Panc1 (cell line): ENCODE measurements around the gene NT5C1B. TPM values are rescaled to one million over a fixed set of nuclear protein-coding genes. Genes with fewer than 3 reads are reported as not detected.
A peak's percentile ranks its signal among the peaks of the same experiment; 100 is the strongest.

Experiments
- ATAC-seq: fragments of 200-7000 bp; cut with Tn5 transposase; 2 replicates; pipeline ENCODE4 v1.9.1; 2020; ENCODE audit warnings: mild to moderate bottlenecking, moderate library complexity
- BruUV-seq: library from RNA; stranded (reverse); fragments of 400-500 nt; replicated peaks from 2 replicates; lab custom pipeline; 2021; lab: Mats Ljungman, UMichigan
- CTCF ChIA-PET: fragments of 300-600 bp; sonication (Branson Sonifier 250); formaldehyde crosslinking; loops from one replicate; lab custom pipeline; 2022; ENCODE audit warnings: antibody characterized with exemption; lab: Charles Lee
- POLR2A ChIA-PET: fragments of 300-600 bp; sonication (Branson Sonifier 250); formaldehyde crosslinking; loops from one replicate; lab custom pipeline; 2022; ENCODE audit warnings: antibody characterized with exemption; lab: Charles Lee
- DNase-seq: peaks from one replicate; pipeline ENCODE4 v3.0.0-alpha.2; 2010; ENCODE audit warnings: low read depth, low spot score
- H3K27ac ChIP-seq: 2 replicates; pipeline ENCODE4 v1.5.1; 2011; ENCODE audit warnings: mild to moderate bottlenecking, low read length, inconsistent platforms
- H3K27me3 ChIP-seq: fragments of 200-500 bp; sonication (Bioruptor generic); 2 replicates; pipeline ENCODE4 v1.6.0; 2014; ENCODE audit warnings: low read length, inconsistent platforms; ENCODE audit not compliant: control insufficient read depth, insufficient read depth
- H3K36me3 ChIP-seq: fragments of 200-500 bp; sonication (Bioruptor generic); 2 replicates; pipeline ENCODE4 v1.5.1; 2014; ENCODE audit warnings: inconsistent platforms, mild to moderate bottlenecking, low read length, moderate library complexity; ENCODE audit not compliant: control insufficient read depth, insufficient read depth
- H3K4me1 ChIP-seq: 2 replicates; pipeline ENCODE4 v1.5.1; 2011; ENCODE audit warnings: inconsistent platforms, mild to moderate bottlenecking, low read length, moderate library complexity; ENCODE audit not compliant: control insufficient read depth, insufficient read depth
- H3K4me3 ChIP-seq, 2 experiments: 2 replicates each; pipeline ENCODE4 v1.5.1; 2011 to 2012; ENCODE audit warnings: low read depth in 2 of 2, low read length in 2 of 2, mild to moderate bottlenecking in 2 of 2, inconsistent platforms in 1 of 2, moderate library complexity in 1 of 2
- H3K9me3 ChIP-seq: fragments of 200-500 bp; sonication (Bioruptor generic); 2 replicates; pipeline ENCODE4 v1.5.1; 2014; ENCODE audit warnings: low read depth, mild to moderate bottlenecking, inconsistent platforms, low read length, moderate library complexity; ENCODE audit not compliant: control insufficient read depth, insufficient read depth
- CTCF ChIP-seq: fragments of 450-650 bp; IDR thresholded peaks from 2 replicates; pipeline ENCODE4 v1.5.1; 2017; ENCODE audit warnings: mild to moderate bottlenecking
- POLR2AphosphoS5 ChIP-seq: IDR thresholded peaks from 2 replicates; pipeline ENCODE4 v1.6.1; 2012; ENCODE audit warnings: mild to moderate bottlenecking, low read depth, low read length, moderate library complexity
- REST ChIP-seq, 2 experiments: IDR thresholded peaks; 2 replicates each; pipeline ENCODE4 v1.6.1; 2011 to 2012; ENCODE audit warnings: low read depth in 2 of 2, control low read depth in 1 of 2, low read length in 1 of 2, mild to moderate bottlenecking in 1 of 2, moderate library complexity in 1 of 2; ENCODE audit not compliant: insufficient read depth in 1 of 2
- SIN3A ChIP-seq: IDR thresholded peaks from 2 replicates; pipeline ENCODE4 v1.6.1; 2012; ENCODE audit warnings: low read depth, mild to moderate bottlenecking, low read length, moderate library complexity, borderline replicate concordance; ENCODE audit not compliant: insufficient read depth
- TCF7L2 ChIP-seq: IDR thresholded peaks from 2 replicates; pipeline ENCODE4 v1.6.1; 2011; ENCODE audit warnings: mild to moderate bottlenecking, low read depth, low read length, inconsistent platforms
- in situ Hi-C: cut with HindIII; loops from 2 replicates; pipeline ENCODE4 v1.10.0; 2016; ENCODE audit warnings: low sequenced_read_pairs, low pct_unique_long_range_greater_than_20kb
- intact Hi-C: fragments of 100-400 bp; cut with micrococcal nuclease; formaldehyde crosslinking; loops from one replicate; pipeline ENCODE4 v1.10.0; 2022; ENCODE audit not compliant: unreplicated experiment
- total RNA-seq: library from RNA; stranded (reverse); gene quantifications from one replicate; pipeline ENCODE4 v1.2.1, GENCODE V29; 2021; ENCODE audit not compliant: unreplicated experiment

NT5C1B gene
- total RNA-seq, 1 experiment from 2014 or later: not detected

DNA sequence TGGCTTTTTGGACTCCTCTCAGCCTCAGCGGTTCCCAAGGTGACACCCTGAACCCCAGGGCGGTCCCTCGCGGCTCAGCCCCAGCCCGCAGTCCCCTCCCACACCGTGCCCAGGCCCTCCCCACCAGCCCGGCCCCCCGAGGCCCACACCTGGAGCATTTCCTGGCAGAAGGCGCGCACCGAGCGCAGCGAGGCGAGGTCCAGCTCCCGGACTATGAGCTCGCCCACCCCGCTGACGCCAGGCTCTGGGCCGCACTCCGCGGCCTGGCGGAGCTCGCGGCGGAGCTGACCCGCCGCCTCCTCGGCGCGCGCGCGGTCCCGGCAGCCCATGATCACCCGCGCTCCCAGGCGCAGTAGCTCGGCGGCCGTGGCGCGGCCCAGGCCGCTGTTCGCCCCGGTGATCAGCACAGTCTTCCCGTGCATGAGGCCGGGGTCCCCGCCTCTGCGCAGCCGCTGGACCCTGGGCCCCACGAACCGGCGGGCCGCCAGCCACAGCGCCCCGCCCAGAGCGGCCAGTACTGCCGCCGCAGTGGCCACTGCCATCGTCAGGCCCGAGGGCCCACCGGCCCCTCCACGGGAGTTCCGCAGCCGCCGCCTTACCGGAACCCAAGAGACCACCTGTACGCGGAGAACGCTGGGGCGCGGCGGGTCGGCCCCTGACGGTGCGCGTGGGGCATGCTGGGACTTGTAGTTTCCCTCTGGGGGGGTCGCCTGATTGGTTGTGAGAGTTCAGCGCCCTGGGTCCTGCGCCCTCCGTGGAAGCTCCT, 29.2 kb downstream of the NT5C1B start, which contains the start of gene RDH14:
TSS of gene RDH14 (minus strand) at position 623 of the 766 bp plus-strand sequence. CDS start at position 542, 81 bp downstream.
- Histone ChIP-seq H3K4me3 (peak within 1 kb of the TSS; percentile 85 to 88), H3K27me3 (no peaks in the 10 kb centered on the region), H3K27ac (peak within 1 kb of the TSS; percentile 93), H3K4me1 (peaks cover 4% of the 10 kb centered on the region; the same call in 1 of the 2 replicates), H3K9me3 (no peaks in the 10 kb centered on the region), H3K36me3 (peaks cover 3% of the 10 kb centered on the region)
- no TSS peak for BruUV-seq
- ChIA-PET POLR2A (no interaction called here), CTCF (interaction anchor here (0.7 kb wide), 1 partner anchor 17 kb away, joined by 21 read pairs; no protein-coding TSS in a partner anchor)
- DNase-seq (peak; percentile 61), ATAC-seq (peak; percentile 100)
- TF ChIP-seq POLR2AphosphoS5 (peak; percentile 35; the same call in 1 of the 2 replicates), REST (IDR thresholded peaks at IDR 0.05; ENCODE audit: insufficient read depth in 1 of 2, low read depth in 2 of 2, low read length in 1 of 2) (no peak), SIN3A (no peak), CTCF (no peak), TCF7L2 (no peak)
- in situ Hi-C loops: no loop called here
- intact Hi-C loops: no loop called here

DNA sequence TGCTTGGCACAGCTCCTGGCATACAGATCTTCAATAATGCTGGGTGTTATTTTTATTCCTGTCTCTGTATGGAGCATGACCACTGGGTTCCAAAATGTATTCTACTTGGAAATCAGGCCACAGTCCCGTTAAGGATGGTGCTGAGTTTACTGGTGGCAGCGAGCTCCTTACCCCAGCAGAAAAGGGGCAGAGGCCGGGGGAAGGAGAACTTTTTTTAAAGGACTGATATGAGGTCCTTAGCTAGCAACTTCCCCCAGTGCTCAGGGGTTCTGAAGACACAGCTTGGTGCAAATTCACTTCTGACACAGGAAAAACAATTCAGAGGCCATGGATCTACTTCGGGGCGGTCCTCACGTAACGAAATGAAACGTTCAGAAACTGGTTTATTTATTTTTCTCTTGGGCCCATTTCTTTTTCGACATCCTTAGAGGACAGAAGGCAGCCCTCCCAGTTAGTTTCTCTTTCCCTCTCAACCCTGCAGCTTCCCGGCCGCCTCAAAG, 29.8 kb downstream of the NT5C1B start:
- Histone ChIP-seq H3K27me3 (no peaks in the 10 kb centered on the region), H3K9me3 (no peaks in the 10 kb centered on the region), H3K36me3 (peaks cover 3% of the 10 kb centered on the region), H3K4me3 (peak overlapping the region; percentile 85 to 88), H3K4me1 (peaks cover 4% of the 10 kb centered on the region; the same call in 1 of the 2 replicates), H3K27ac (peak overlapping the region; percentile 93)
- TF ChIP-seq CTCF (no peak), SIN3A (no peak), POLR2AphosphoS5 (no peak), TCF7L2 (no peak), REST (IDR thresholded peaks at IDR 0.05; ENCODE audit: insufficient read depth in 1 of 2, low read depth in 2 of 2, low read length in 1 of 2) (no peak)
- intact Hi-C loops: no loop called here
- BruUV-seq: TSS peak; percentile 80
- in situ Hi-C loops: no loop called here
- POLR2A ChIA-PET: no interaction called here
- CTCF ChIA-PET: no interaction called here
- DNase-seq (no peak), ATAC-seq (no peak)
